ENCODE measurements around the gene TUBA3E.

DNA sequence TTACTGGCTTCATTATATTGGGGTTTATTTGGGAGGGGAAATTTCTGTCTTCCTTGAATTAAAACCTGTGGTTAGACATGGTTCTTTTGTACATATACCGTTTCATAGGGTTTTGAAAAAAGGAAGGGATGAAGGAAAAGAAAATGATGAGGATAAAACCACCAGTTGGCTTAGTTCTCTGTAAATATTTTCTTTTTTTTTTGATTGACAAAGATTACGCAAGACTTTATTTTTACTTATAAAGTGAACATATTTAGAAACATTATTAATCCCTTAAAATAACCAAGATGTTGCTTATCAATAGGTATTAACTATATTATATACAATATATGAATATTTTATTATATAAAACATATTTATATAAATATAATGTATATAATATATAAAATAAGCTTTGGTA, 45.1 kb upstream of the TUBA3E start:
- TF ChIP-seq SUZ12 (IDR thresholded peaks at IDR 0.05; ENCODE audit: low read length) (no peak), POLR2A (IDR thresholded peaks at IDR 0.05; ENCODE audit: control extremely low read depth in 1 of 2, low read depth in 2 of 2, low read length in 2 of 2) (no peak), POU5F1 (IDR thresholded peaks at IDR 0.05; ENCODE audit: low read depth, low read length) (no peak), SRF (IDR thresholded peaks at IDR 0.05; ENCODE audit: low read depth, low read length) (no peak), SAP30 (IDR thresholded peaks at IDR 0.05; ENCODE audit: insufficient read depth, insufficient replicate concordance, low read length) (no peak), NRF1 (IDR thresholded peaks at IDR 0.05; ENCODE audit: low read depth, low read length) (no peak), BCL11A (IDR thresholded peaks at IDR 0.05; ENCODE audit: low read depth in 2 of 2, low read length in 2 of 2) (no peak), KDM5A (IDR thresholded peaks at IDR 0.05; ENCODE audit: low read length) (no peak)
- TF ChIP-seq, protein P1, sequence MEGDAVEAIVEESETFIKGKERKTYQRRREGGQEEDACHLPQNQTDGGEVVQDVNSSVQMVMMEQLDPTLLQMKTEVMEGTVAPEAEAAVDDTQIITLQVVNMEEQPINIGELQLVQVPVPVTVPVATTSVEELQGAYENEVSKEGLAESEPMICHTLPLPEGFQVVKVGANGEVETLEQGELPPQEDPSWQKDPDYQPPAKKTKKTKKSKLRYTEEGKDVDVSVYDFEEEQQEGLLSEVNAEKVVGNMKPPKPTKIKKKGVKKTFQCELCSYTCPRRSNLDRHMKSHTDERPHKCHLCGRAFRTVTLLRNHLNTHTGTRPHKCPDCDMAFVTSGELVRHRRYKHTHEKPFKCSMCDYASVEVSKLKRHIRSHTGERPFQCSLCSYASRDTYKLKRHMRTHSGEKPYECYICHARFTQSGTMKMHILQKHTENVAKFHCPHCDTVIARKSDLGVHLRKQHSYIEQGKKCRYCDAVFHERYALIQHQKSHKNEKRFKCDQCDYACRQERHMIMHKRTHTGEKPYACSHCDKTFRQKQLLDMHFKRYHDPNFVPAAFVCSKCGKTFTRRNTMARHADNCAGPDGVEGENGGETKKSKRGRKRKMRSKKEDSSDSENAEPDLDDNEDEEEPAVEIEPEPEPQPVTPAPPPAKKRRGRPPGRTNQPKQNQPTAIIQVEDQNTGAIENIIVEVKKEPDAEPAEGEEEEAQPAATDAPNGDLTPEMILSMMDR (IDR thresholded peaks at IDR 0.05; ENCODE audit: control extremely low read depth in 1 of 3, insufficient read depth in 1 of 3, low read depth in 1 of 3, low read length in 3 of 3), result no peak
- TF ChIP-seq, protein P2, sequence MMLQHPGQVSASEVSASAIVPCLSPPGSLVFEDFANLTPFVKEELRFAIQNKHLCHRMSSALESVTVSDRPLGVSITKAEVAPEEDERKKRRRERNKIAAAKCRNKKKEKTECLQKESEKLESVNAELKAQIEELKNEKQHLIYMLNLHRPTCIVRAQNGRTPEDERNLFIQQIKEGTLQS (IDR thresholded peaks at IDR 0.05; ENCODE audit: insufficient read depth, low read depth, low read length), result no peak

Measured in H1 (cell line).